Astrocyte of the spinal cord (primary cell): ENCODE measurements around the gene JPT2.

Source experiments
- DNase-seq: peaks from one replicate; pipeline ENCODE4 v3.0.0; 2011; ENCODE audit warnings: low read depth, low spot score
- H3K4me3 ChIP-seq: 2 replicates; pipeline ENCODE4 v1.5.1; 2011; ENCODE audit warnings: low read depth, mild to moderate bottlenecking, low read length, moderate library complexity
- in situ Hi-C: cut with HindIII; loops from 2 replicates; pipeline ENCODE4 v1.10.0; 2017; ENCODE audit warnings: low sequenced_read_pairs
- TF ChIP-seq, protein P1 (sequence below): IDR thresholded peaks from 2 replicates; pipeline ENCODE4 v1.5.1; 2012; ENCODE audit warnings: low read depth, mild to moderate bottlenecking, low read length, inconsistent platforms

Gene JPT2

DNA sequence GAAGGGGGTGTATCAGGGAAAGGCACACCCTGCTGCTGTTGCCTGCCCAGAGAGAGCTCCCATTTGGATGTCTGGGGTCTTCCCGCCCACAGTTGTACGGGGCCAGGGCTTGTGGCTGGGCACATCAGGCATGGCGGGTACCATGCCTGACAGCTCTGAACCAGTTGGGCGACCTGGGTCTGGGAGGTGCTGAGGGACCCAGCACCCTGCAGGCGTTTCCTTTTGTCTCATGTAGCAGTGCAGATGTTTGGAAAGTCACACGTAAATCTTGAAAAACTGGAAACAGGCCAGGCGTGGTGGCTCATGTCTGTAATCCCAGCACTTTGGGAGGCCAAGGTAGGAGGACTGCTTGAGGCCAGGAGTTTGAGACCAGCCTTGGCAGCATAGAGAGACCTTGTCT, 8.4 kb upstream of the JPT2 start:
- no peak for DNase-seq
- H3K4me3 ChIP-seq = no peak overlapping the region
- TF ChIP-seq, protein P1, sequence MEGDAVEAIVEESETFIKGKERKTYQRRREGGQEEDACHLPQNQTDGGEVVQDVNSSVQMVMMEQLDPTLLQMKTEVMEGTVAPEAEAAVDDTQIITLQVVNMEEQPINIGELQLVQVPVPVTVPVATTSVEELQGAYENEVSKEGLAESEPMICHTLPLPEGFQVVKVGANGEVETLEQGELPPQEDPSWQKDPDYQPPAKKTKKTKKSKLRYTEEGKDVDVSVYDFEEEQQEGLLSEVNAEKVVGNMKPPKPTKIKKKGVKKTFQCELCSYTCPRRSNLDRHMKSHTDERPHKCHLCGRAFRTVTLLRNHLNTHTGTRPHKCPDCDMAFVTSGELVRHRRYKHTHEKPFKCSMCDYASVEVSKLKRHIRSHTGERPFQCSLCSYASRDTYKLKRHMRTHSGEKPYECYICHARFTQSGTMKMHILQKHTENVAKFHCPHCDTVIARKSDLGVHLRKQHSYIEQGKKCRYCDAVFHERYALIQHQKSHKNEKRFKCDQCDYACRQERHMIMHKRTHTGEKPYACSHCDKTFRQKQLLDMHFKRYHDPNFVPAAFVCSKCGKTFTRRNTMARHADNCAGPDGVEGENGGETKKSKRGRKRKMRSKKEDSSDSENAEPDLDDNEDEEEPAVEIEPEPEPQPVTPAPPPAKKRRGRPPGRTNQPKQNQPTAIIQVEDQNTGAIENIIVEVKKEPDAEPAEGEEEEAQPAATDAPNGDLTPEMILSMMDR = no peak
- in situ Hi-C loops = no loop called here

DNA sequence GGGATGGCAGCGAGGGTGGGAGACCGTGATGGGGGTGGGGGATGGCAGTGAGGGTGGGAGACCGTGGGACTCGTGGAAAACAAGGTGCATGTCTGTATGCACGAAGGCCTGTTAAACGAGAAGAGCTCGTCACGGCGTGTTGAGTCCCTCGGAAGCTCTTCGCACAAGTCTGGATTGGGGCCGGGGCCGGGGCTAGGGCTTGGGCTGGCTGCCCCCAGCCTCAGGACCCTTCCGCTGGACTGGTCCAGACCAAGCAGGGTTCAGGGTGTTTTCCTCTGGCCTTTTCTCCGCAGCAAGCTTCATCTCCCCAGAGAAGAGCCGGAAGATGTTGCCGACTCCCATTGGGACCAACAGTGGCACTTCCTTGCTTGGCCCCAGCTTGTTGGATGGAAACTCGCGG, 7.7 kb upstream of the JPT2 start:
- in situ Hi-C loops = no loop called here
- no peak overlapping the region for H3K4me3 ChIP-seq
- TF ChIP-seq, protein P1 = no peak
- no peak for DNase-seq

DNA sequence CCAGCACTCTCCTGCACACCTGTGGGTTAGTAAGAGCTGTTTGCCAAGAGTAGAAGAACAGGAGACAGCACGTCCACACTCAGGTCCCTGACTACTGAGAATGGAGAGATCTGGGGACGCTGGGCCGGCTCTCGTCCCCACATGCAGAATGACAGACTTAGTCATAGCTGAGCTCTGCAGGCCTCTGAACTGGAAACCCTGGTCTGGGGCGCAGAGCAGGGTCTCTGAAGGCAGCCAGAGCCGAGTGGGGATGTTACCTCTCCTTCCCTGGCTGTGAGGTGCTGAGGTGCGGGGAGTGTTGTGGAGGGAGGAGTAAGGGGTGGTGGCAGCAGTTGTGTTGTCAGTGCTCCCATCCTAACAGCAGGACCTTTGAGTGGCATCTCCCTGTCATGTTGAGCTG, 7.2 kb upstream of the JPT2 start:
- H3K4me3 ChIP-seq = no peak overlapping the region
- in situ Hi-C loops = no loop called here
- TF ChIP-seq, protein P1 = no peak
- DNase-seq = no peak

DNA sequence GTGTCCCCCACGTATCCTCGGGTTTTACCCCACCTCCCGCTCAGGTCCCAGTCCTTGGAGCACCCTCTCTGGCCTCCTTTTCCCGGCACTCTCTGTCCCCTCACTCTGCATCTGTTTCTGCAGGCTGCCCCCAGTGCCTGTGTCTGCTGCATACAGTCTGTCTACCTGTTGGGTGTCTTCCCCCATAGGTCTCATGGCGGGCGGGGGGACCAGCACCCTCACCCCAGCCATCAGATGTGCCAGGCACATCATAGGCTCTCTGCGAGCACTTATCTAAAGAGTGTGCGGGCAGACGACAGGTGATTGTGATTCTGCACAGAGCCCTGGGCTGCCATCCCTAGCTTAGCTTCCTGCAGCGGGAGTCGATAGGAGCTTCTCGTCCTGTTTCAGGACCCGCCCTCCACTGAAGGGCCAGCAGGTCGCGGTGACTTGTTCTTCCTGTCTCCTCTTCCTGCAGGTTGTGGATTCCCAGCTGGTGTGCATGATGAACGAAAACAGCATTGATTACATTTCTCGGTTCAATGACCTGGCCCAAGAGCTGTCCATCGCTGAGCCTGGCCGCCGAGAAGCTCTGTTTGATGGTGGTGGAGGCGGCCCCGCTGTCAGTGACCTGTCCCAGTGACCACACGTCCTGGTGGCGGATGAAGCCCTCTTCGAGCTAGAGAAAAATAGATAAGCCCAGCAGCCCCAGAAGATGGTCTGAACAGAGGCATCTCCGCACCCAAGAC, 4.5 kb upstream of the JPT2 start:
- in situ Hi-C loops = no loop called here
- DNase-seq = no peak
- TF ChIP-seq, protein P1 = no peak

DNA sequence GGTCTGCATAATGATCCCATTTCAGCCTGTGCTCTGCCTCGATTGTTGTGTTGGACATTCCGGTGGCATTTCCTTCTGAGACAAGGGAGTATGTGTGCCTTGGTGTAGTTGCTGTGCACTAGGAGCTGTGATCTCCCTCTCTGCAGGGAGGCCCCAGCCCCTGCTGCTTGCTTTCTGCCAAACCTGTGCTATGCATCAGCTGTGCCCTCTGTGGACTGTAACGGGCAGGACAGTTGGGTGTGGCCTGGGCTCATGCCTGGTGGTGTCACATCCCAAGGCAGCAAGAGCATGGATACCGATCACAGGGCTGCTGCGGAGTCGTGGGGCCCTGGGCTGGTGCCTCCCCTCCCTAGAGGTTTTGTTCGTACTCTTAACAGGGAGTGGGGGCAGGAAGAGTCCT, 3.8 kb upstream of the JPT2 start:
- in situ Hi-C loops = no loop called here
- DNase-seq = no peak
- no peak overlapping the region for H3K4me3 ChIP-seq
- TF ChIP-seq, protein P1 = no peak

More for the DNA sequence above, 4.5 kb upstream of the JPT2 start:
- H3K4me3 ChIP-seq = no peak overlapping the region

DNA sequence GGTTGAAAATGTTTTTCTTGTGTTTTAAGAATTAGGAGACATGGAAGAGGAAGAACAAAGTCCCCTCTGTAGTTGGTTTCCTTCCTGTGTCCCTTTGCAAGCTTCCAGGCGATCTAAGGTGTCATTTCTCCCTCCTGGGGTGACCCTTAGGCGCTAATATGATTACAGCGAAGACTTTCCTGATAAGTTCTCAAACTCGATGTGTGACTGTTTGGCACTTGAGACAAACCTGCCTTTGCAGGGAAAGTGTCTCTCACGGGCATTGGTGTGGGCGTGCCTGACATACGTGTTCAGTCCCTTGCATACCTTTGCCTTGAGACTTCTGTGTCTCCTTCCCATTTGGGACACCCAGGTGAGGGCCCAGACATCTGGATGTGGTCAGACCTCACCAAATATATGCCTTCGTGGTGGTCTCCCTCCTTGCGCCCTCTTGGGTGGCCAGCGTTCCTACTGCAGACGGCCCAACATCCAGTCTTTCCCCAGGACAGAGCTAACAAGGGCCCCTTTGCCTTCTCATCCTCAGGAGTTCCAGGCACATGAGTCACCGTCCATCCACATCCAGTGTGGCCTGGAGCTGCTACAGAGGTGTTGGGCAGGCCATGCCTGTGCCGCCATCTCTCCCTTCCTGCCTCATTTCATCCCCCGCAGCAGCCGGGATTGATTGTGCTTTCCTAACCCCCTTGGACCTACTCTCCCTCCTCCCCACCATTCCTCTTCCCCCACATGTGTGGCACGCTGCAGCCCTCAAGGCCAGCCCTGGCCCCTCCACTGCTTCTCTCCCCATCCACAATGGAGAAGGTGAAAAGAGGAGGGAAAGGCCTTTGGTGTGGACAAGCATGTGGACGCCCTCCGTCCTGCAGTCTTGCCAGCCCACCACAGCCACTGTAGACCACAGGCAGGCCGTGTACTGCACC, 3.1 kb upstream of the JPT2 start:
- peak; percentile 55 for DNase-seq
- H3K4me3 ChIP-seq = no peak overlapping the region
- TF ChIP-seq, protein P1 = no peak
- in situ Hi-C loops = no loop called here
